Activated T-helper 1 cell treated with anti-CD3 and anti-CD28 coated beads, Interleukin-2, amount 50 U/mL, for 16 hours (primary cell): ENCODE results near the gene MADD.

Source experiments
- DNase-seq, 2 donors: peaks; one replicate each; pipeline ENCODE4 v3.0.0-alpha.2; 2020; ENCODE audit warnings: low read depth in 1 of 2, low spot score in 1 of 2

Gene MADD

DNA sequence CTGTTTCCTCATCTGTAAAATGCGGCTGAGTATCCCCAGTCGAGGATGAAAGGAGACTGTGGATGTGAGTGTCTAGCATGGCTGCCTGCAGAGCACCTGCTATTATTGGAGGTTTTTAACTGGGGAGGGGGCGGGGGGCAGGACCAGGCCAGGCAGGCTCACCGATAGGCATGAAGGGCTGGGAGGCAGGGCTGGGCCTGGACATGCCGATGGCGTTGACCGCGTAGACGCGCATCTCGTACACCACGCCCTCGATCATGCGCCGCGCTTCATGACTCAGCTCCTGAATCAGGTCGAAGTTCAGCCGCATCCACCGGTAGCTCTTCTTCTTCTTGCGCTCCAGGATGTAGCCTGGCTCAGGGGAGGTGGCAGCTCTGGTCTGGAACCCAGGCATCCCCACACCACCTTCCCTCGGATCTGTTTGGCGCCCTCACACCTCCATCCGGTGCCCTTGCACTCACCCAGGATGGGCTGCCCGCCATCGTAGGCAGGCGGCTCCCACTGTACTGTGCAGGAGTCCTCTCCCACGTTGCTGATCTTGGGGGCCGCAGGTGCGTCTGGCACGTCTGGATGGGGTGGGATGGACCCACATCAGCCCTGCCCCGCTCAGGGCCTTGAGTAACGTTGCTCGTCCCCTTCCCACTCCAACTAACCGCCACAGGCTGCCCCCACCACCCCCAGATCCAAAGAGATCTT, 67.4 kb downstream of the MADD start:
- DNase-seq: no peak

DNA sequence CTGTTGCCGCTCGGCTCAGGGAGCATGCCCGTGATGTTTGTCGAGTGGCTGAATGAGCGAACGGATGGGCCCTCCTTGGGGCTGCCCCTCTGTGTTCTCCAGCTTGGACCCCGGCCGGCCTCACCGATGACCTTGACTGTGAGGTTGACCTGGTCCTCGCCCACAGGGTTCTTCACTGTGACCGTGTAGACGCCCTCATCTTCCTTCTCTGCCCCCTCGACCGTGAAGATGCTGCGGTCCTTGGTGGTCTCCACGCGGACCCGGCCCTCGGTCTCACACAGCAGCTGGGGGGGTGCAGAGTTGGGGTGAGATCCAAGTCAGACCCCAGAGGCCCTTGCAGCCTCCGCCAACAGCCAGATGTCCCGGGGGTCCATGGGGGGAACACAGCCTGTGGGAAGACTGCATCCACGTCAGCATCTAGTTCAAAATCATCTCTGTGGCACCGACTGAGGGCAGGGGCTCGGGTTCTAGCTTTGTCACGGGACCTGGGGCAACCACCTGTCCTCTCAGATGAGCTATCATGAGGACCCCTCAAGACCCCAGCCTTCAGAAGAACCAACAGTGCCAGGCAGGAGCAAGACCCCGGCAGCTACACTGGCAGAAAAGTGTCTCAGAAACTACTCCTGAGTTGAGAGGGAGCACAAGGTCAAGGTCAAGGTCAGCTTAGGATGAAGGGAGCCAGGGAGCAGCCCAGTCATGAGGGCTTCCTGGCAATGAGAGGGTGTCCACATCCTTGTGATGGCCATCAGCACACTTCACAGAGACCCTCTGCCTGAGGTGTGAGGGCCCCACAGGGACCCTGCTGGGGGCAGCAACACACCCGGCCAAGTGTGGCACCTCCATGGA, 68.7 kb downstream of the MADD start:
- DNase-seq: no peak

DNA sequence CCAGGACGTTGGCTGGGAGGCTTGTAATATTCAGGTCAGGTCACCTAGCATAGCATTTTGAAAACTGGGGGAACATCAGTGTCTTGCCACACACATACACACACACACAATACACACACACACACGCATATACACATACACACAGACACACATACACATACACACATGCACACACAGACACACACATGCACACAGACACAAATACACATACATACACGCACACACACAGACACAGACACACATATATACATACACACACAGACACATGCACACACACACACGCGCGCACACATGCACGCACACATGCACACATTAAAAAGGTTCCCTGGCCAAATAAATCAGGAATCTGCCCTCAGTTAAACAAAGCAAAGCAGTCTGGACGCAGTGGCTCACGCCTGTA, 70.1 kb downstream of the MADD start:
- no peak for DNase-seq

DNA sequence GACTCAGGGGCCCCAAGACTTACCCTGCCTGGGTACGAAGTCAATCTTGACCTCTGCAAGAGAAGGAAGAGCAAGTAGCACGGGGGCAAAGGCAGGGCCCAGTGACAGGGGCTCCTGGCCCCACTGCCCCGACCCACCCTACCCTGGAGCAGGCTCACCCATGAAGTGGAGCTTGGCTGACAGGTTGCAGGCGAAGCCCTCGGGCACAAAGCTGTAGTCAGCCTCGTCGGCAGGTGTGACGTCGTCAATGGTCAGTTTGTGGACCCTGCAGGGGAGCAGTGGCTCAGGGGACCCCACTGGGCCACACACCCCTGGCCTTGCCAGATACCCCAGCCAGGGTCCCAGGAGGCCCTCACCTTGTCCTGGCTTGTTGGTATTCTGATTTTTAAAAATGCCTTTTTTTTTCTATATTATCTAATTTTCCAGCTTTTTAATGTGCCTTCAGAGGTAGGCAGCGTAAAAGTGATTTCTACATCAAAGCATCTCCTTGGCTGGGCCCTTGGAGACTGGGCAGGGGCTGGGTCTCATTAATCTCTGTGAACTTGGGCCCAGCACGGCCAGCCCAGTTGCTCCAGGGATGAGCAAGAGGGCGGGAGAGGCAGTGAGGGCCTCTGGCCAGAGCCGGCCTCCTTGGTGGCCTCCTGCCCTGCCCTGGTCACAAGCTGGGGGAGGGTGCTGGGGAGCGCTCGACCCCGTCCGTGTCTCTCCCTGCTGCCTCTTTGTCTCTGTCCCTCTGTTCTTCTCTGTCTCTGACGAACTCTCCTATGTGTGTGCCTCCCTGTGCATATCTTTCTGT, 71.2 kb downstream of the MADD start:
- DNase-seq: no peak

GRCh38 chr11:47342036-47342803, 72.3 kb downstream of the MADD start:
- DNase-seq: no peak

DNA sequence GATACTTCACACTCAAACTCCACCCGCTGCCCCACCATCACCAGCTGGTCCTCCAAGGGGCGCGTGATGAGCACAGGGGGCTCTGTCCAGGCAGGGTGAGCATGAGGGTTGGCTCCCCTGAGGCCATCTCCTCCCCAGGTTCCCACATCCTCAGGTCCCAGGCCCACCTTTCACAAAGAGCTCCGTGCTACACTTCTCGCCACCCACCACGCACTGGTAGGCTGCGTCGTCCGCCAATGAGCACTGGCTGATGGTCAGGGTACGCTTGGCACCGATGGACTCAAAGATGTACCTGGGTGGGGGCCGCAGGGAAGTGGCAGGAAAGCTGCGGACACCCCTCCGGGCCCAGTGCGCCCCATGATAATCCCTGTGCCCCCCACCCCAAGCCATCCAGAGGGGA, 72.9 kb downstream of the MADD start:
- DNase-seq: no peak

DNA sequence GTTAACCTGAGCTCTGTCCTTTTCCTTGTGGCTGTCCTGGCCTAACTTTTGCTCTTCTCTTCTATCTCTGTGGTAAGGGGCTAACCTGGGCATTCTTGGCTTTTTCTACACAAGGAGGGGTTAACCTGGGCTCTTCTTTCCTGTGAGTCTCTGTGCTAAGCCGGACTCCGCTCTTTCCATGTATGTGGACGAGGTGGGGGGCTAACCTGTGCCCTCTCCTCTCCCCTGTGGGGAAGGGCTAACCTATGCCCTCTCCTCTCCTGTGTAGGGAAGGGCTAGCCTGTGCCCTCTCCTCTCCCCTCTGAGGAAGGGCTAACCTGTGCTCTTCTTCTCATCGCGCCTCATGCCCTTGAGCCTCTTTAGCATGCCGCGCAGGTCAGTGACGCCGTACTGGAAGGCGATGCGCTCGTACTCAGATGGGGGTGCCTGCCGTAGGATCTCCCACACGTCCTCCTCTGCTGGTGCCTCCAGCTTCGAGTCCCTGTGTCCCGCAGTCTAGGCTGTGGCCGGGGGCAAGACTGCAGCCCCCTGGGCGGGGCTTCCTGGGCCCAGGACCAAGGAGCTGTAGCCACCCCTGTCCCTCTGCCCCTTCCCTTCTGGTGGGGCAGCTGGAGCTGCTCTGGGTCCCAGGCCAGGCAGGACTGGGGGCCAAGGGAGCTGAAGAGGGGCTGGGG, 76.1 kb downstream of the MADD start:
- DNase-seq: no peak

DNA sequence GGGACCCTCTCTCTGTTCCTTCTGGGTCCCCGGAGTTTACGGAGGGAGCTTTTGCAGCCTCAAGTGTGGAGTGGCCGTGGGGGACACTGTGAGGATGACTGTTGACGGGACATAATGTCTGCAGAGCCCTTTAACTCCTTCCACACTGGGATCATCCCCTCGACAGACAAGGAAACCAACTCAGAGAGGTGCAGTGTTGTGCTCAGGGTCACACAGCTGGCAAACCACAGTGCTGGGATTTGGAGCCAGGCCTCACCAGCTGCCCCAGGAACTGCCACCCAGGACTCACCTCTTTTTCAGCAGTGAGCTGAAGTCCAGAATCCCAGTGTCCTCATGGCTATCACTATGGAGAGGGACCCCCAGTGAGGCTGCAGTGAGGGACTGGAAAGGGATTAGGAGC, 77.2 kb downstream of the MADD start:
- DNase-seq: no peak

- DNase-seq: no peak
These were observed 78.3 kb downstream of the MADD start for GRCh38 chr11:47348131-47348802.

DNA sequence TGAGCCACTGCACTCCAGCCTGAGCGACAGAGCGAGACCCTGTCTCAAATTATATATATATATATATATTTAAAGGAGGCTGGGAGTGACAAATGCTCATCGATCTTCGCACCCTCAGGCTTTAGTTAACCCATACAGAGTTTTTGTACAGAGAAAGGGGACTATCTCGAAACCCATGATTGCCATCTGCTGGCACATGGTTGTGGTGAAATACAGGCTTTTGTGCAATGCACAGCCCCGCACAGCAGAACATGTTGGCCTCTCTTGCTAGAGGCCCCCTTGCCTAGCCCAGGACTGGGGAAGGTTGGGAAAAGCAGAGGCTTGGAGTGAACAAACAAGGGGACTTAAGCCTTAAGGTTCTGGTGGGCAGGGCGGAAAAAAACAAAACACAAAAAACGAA, 78.9 kb downstream of the MADD start:
- no peak for DNase-seq

- no peak for DNase-seq
These were observed 79.7 kb downstream of the MADD start for GRCh38 chr11:47349521-47350095.

- no peak for DNase-seq
These were observed 80.4 kb downstream of the MADD start for GRCh38 chr11:47350315-47350714.

DNA sequence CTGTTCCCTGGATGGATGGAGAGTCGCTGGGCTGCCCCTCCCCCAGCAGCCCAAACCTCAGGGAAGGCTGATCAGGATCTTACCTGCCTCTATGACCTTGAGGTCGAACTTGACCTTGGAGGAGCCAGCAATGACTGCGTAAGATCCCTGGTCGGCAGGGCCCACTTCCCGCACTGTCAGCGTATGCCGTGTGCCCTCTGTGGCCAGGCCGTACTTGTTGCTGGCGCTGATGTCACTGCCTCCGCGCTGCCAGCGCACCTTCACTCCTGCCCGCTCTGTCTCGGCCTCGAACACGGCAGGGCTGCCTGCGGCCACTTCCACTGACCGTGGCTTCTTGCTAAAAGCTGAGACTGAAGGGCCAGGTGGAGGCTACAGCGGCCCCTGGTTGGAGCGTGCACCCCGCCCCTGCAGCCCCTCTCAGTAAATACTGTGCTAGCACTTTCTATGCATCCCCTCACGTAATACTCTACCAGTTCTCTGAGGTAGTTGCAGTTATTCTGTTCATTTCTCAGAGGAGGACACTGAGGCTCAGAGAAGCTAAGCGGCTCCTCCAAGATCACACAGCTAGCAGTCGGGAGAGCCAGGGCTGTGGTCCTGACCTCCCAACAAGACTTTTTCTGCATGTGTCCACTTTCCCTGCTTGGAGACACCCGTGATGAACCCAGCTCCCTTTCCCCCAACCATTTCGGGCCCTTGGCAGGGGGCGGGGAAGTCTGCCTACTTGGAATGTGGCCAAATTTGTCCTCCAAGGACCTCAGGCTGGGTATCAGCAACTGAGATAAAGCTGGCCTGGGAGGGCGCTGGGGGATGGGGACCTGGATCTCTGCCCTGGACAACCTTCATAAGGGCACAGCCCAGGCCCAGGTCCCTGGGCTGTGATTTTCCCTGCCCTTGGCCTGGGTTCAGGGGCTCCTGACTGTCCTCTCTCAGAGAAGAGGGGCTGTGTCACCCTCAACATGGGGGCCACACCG, 81.5 kb downstream of the MADD start:
- no peak for DNase-seq

GRCh38 chr11:47352556-47352955, 82.6 kb downstream of the MADD start, which contains the start of gene MYBPC3:
Gene MYBPC3, minus strand, starts transcription at chr11:47352702. Its CDS starts 55 bp downstream, at chr11:47352647.
- no peak for DNase-seq

- no peak for DNase-seq
These were observed 84.2 kb downstream of the MADD start for GRCh38 chr11:47353978-47354774.

DNA sequence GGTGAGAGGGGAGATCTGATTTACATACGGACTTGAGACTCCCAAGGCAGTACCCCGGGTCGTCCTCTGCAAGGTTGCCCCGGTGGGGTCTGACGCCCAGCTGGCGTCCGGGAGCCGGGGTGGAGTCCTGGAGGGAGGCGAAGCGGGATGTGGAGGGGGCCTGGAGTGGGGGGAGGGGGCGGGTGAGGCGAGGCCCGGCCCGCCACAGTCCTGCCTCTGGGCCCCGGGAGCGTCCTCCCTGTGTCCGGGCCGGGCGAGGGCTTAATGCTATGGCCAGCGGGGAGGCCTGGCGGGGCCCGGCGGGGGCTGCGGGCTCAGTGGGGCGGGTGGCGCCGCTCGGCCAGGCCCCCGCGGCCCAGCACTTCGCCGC, 85.0 kb downstream of the MADD start:
- DNase-seq: no peak

DNA sequence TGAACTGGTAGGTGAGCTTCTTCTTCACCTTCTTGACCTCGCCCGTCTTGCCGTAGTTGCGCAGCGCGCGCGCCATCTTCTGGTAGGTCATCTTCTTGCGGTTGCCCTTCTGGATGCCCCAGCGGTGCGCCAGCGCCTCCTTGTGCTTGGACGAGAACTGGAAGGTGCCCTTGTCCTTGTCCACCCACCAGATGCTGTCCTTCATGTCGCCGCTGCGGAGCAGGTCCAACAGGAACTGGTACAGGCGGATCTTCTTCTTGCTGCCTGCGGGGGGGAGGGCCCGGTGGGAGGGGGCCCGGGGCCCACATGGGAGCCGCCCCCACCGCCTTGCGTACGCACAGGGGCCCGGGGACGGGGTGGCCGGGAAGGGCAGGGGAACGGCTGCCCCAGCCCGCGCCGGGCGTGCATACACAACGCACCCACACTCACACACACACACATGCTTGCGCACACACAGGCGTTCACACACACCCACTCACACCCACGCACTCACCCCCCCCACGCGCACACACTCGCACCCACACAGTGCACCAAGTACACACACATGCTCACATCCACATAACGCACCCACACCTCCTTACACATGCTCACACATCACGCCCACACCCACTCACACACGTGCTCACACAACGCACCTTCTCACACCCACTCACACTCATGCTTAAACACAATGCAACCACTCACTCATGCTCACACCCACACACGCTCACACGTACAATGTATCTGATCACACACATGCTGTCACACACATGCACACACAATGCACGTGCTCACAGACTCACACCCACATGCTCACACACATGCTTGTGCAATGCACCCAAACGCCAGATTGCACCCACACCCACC, 85.6 kb downstream of the MADD start:
- no peak for DNase-seq
